ENCODE data around the gene KCNK16.

KCNK16 gene

GRCh38 chr6:39268721-39269120, 53.8 kb downstream of the KCNK16 start:
- H3K4me3 ChIP-seq (ENCODE audit: low read depth in 1 of 2, low read length in 2 of 2) = no peak overlapping the region
- H3K27ac ChIP-seq (ENCODE audit: low read length) = no peak overlapping the region
- no peaks in the 10 kb centered on the region for H3K36me3 ChIP-seq (ENCODE audit: control insufficient read depth in 1 of 2, insufficient read depth in 2 of 2, low read length in 2 of 2)
- no peaks in the 10 kb centered on the region for H3K4me1 ChIP-seq (ENCODE audit: control insufficient read depth in 1 of 2, insufficient read depth in 2 of 2, low read length in 2 of 2)
- H3K9me3 ChIP-seq (ENCODE audit: control insufficient read depth in 1 of 2, low read length in 2 of 2) = no peaks in the 10 kb centered on the region
- H3K27me3 ChIP-seq (ENCODE audit: low read depth, low read length) = no peaks in the 10 kb centered on the region

- Histone ChIP-seq H3K4me3 (ENCODE audit: low read depth in 1 of 2, low read length in 2 of 2) (no peak overlapping the region), H3K4me1 (ENCODE audit: control insufficient read depth in 1 of 2, insufficient read depth in 2 of 2, low read length in 2 of 2) (no peaks in the 10 kb centered on the region), H3K9me3 (ENCODE audit: control insufficient read depth in 1 of 2, low read length in 2 of 2) (no peaks in the 10 kb centered on the region), H3K27me3 (ENCODE audit: low read depth, low read length) (no peaks in the 10 kb centered on the region), H3K27ac (ENCODE audit: low read length) (no peak overlapping the region), H3K36me3 (ENCODE audit: control insufficient read depth in 1 of 2, insufficient read depth in 2 of 2, low read length in 2 of 2) (no peaks in the 10 kb centered on the region)
Measured at GRCh38 chr6:39268171-39268570, 54.3 kb downstream of the KCNK16 start.

- Histone ChIP-seq H3K27ac (ENCODE audit: low read length) (no peak overlapping the region), H3K4me3 (ENCODE audit: low read depth in 1 of 2, low read length in 2 of 2) (no peak overlapping the region), H3K9me3 (ENCODE audit: control insufficient read depth in 1 of 2, low read length in 2 of 2) (no peaks in the 10 kb centered on the region), H3K4me1 (ENCODE audit: control insufficient read depth in 1 of 2, insufficient read depth in 2 of 2, low read length in 2 of 2) (no peaks in the 10 kb centered on the region), H3K36me3 (ENCODE audit: control insufficient read depth in 1 of 2, insufficient read depth in 2 of 2, low read length in 2 of 2) (no peaks in the 10 kb centered on the region), H3K27me3 (ENCODE audit: low read depth, low read length) (no peaks in the 10 kb centered on the region)
Measured at GRCh38 chr6:39266782-39267355, 55.6 kb downstream of the KCNK16 start.

DNA sequence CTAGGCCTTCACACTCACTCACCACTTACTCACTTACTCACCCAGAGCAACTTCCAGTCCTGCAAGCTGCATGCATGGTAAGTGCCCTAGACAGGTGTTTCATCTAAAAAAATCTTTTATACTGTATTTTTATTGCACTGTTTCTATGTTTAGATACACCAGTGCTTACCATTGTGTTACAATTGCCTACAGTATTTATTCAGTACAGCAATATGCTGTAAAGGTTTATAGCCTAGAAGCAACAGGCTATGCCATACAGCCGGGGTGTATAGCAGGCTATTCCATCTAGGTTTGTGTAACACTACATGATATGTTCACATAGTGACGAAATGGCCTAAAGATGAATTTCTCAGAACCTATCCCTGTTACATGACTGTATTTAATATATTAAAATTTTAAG, 56.1 kb downstream of the KCNK16 start:
- Histone ChIP-seq H3K36me3 (ENCODE audit: control insufficient read depth in 1 of 2, insufficient read depth in 2 of 2, low read length in 2 of 2) (no peaks in the 10 kb centered on the region), H3K27me3 (ENCODE audit: low read depth, low read length) (no peaks in the 10 kb centered on the region), H3K4me3 (ENCODE audit: low read depth in 1 of 2, low read length in 2 of 2) (no peak overlapping the region), H3K27ac (ENCODE audit: low read length) (no peak overlapping the region), H3K4me1 (ENCODE audit: control insufficient read depth in 1 of 2, insufficient read depth in 2 of 2, low read length in 2 of 2) (no peaks in the 10 kb centered on the region), H3K9me3 (ENCODE audit: control insufficient read depth in 1 of 2, low read length in 2 of 2) (no peaks in the 10 kb centered on the region)
